C4-2B (cell line): Measurements from ENCODE around the gene PAGR1.

Experiments used
- H3K27ac ChIP-seq: fragments of 450-650 bp; 2 replicates; pipeline ENCODE4 v1.5.1; 2017
- ZFX ChIP-seq: fragments of 450-650 bp; IDR thresholded peaks from 2 replicates; pipeline ENCODE4 v1.6.1; 2017
- TF ChIP-seq, protein P1 (sequence below): fragments of 450-650 bp; conservative IDR thresholded peaks from 2 replicates; pipeline ENCODE4 v1.5.1; 2017; ENCODE audit warnings: mild to moderate bottlenecking

Gene PAGR1

DNA sequence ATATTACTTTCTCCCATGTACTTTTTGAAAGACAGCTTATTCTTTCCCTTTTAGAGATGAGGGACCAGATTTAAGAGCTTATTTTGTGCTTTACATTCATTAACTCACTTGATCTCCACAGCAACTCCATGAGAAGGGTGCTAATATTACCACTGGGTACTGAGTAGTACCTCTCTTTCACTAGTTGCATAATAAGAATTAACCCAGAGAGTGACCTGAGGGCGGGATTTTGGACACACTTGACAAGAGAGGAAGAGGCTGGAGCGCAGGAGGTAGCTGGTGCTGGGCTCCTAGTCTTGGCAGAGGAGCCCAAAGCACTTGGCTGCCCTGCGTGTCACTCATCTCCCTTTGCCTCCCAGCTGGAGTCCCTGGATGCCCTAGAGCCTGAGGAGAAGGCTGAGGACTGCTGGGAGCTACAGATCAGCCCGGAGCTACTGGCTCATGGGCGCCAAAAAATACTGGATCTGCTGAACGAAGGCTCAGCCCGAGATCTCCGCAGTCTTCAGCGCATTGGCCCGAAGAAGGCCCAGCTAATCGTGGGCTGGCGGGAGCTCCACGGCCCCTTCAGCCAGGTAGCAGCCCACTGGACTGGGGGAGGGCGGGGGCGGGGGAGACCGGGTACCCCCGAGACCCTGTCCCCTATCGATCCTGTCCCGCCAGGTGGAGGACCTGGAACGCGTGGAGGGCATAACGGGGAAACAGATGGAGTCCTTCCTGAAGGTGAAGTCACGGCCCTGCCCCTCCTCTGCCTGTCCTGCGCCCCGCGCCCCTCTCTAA, 11.3 kb upstream of the PAGR1 start:
- H3K27ac ChIP-seq = peak overlapping the region; percentile 94
- TF ChIP-seq, protein P1, sequence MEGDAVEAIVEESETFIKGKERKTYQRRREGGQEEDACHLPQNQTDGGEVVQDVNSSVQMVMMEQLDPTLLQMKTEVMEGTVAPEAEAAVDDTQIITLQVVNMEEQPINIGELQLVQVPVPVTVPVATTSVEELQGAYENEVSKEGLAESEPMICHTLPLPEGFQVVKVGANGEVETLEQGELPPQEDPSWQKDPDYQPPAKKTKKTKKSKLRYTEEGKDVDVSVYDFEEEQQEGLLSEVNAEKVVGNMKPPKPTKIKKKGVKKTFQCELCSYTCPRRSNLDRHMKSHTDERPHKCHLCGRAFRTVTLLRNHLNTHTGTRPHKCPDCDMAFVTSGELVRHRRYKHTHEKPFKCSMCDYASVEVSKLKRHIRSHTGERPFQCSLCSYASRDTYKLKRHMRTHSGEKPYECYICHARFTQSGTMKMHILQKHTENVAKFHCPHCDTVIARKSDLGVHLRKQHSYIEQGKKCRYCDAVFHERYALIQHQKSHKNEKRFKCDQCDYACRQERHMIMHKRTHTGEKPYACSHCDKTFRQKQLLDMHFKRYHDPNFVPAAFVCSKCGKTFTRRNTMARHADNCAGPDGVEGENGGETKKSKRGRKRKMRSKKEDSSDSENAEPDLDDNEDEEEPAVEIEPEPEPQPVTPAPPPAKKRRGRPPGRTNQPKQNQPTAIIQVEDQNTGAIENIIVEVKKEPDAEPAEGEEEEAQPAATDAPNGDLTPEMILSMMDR = no peak
- no peak for TF ChIP-seq ZFX

DNA sequence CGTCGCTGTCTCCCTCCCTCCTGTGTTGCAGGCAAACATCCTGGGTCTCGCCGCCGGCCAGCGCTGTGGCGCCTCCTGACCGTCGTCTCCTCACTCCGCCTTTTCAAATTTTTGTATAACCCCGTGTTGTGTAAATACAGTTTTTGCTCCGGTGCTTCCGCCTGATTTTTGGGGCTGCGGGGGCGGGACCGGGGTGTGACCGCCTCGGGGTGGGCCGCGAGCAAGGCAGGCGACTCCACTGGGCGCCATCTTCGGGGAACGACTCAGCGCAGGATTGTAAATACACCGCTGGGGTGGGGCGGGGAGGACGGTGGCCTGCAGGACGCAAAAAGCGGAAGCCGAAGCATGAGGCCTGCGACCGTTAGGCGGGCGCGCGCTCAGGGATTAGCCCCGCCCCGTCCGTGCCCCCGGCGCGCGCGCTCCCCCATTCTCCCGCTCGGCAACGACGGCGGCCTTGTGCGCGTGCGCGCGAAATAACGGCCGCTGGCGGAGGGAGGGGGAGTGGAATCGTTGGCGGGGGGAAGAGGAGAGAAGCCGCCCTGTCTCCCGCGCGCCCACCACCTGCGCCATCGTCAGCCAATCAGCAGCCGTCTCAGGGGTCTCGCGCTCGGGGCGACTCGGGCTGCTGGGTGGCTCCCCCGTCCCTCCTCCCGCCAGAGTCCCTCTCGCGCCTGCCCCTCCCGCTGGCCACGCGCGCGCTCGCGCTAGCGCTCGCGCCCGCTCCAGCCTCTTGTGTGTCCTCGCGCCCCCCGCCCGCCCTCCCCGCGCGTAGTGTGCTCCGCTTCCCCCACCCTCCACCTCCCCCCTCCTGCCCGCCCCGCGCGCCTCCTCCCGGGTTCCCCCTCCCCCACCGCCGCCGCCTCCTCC, 10.5 kb upstream of the PAGR1 start:
- no peak for TF ChIP-seq ZFX
- TF ChIP-seq, protein P1 = no peak
- H3K27ac ChIP-seq = peak overlapping the region; percentile 94

DNA sequence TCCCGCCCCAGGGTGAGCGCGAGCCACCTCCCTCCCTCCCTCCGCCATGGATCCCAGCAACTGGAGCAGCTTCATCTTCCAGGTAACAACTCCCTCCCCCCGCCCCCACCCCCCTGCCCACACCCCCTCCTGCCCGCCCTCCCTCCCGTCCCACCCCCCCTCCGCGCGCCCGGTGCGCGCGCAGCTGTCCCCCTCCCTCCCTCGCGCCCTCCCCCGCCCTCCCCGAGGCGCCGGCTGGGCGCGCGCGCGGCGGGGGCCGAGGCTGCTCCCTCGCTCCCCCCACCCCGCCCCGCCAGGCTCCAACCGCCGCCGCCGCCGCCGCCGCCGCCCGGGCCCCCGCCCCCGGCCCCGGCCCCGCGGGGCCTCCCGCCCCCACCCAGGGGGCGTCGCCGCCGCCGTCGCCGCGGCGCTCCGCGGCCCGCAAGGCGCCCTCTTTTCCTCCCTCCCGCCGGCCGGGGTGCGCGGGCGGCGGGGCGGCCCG, 9.8 kb upstream of the PAGR1 start, which contains the start of gene MAZ:
TSS of gene MAZ (plus strand) at position 431 of the 481 bp plus-strand sequence. CDS start 173 bp downstream, outside the sequence.
- peak within 1 kb of the TSS; percentile 96 for H3K27ac ChIP-seq
- TF ChIP-seq, protein P1 = no peak
- TF ChIP-seq ZFX = no peak

DNA sequence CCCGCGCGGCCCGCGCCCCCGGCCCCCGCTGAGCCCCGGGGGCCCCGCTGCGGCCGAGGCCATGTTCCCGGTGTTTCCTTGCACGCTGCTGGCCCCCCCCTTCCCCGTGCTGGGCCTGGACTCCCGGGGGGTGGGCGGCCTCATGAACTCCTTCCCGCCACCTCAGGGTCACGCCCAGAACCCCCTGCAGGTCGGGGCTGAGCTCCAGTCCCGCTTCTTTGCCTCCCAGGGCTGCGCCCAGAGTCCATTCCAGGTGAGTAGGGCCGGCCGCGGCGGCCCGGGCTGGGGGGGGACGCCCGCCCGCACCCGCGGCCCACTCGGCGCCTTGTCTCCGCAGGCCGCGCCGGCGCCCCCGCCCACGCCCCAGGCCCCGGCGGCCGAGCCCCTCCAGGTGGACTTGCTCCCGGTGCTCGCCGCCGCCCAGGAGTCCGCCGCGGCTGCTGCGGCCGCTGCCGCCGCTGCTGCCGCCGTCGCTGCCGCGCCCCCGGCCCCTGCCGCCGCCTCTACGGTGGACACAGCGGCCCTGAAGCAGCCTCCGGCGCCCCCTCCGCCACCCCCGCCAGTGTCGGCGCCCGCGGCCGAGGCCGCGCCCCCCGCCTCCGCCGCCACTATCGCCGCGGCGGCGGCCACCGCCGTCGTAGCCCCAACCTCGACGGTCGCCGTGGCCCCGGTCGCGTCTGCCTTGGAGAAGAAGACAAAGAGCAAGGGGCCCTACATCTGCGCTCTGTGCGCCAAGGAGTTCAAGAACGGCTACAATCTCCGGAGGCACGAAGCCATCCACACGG, 9.1 kb upstream of the PAGR1 start:
- peak; percentile 63 for TF ChIP-seq ZFX
- TF ChIP-seq, protein P1 = no peak
- peak overlapping the region; percentile 96 for H3K27ac ChIP-seq

DNA sequence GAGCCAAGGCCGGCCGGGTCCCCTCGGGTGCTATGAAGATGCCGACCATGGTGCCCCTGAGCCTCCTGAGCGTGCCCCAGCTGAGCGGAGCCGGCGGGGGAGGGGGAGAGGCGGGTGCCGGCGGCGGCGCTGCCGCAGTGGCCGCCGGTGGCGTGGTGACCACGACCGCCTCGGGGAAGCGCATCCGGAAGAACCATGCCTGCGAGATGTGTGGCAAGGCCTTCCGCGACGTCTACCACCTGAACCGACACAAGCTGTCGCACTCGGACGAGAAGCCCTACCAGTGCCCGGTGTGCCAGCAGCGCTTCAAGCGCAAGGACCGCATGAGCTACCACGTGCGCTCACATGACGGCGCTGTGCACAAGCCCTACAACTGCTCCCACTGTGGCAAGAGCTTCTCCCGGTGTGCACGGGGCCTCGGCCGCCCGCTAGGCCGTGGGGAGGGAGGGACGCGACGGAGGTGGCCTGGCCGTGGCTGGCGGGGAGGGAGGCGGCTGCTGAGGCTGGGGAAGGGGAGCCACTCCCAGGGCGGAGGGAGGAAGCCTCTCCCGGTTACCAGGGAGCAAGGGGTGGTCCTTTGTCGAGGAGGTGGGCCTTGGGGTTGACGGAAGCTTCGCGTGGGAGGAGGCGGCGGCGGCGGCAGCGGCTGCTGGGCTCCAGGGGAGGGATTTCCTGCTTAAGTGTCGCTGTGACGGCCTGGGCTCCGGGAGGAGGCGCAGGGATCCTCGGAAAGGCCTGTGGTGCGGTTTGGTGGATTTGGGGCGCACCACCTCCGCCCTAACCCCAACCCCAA, 8.3 kb upstream of the PAGR1 start:
- TF ChIP-seq ZFX = peak; percentile 55; the same call in 1 of the 2 replicates
- TF ChIP-seq, protein P1 = peak; percentile 58
- peak overlapping the region; percentile 96 for H3K27ac ChIP-seq

DNA sequence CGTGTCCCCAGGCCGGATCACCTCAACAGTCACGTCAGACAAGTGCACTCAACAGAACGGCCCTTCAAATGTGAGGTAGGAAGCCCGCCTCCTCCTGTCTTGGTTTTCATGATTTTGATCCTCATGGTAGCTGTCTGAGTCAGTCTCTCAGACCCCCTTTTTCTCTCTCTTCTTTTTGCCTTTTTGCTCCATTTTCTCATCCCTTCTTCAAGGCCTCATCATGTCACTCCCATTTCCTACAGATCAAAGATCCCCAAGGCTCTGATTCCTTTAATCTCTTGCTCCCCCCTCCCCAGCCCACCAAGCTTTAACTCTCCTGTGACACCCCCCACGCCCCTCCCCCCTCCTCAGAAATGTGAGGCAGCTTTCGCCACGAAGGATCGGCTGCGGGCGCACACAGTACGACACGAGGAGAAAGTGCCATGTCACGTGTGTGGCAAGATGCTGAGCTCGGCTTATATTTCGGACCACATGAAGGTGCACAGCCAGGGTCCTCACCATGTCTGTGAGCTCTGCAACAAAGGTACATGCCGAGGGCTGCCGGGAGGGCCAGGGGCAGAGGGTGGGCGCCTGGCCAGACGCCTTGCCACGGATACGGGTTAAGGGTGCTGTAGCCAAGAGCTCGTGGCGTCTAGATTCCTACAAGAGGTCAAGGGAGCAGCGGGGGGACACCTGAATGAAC, 7.6 kb upstream of the PAGR1 start:
- H3K27ac ChIP-seq = peak overlapping the region; percentile 96

More for the DNA sequence above, 7.6 kb upstream of the PAGR1 start:
- TF ChIP-seq, protein P1 = no peak
- no peak for TF ChIP-seq ZFX
